HG03520 (cell line): ENCODE measurements around the gene GMCL2.
A peak's percentile ranks its signal among the peaks of the same experiment; 100 is the strongest.
"Not testable (repeated sequence)": the region's sequence is repeated elsewhere in the genome, so short reads cannot be mapped to it uniquely, and the experiment has no call there.

ENCODE experiments used
- ATAC-seq: cut with Tn5 transposase; IDR thresholded peaks from one replicate; pipeline ENCODE4 v1.9.1; 2021; ENCODE audit warnings: mild to moderate bottlenecking, moderate library complexity; ENCODE audit not compliant: unreplicated experiment

The GMCL2 gene

GRCh38 chr5:178187014-178187413, at the start of gene GMCL2:
GMCL2 (minus strand) TSS chr5:178187371; CDS start chr5:178187299, 72 bp downstream.
- no peak for ATAC-seq

GRCh38 chr5:178236679-178237078, 49.5 kb upstream of the GMCL2 start:
- ATAC-seq: no peak

- no peak for ATAC-seq
These were observed 49.0 kb upstream of the GMCL2 start for GRCh38 chr5:178236126-178236525.

- ATAC-seq: no peak
These were observed 48.4 kb upstream of the GMCL2 start for GRCh38 chr5:178235588-178235974.

GRCh38 chr5:178234750-178235587, 47.8 kb upstream of the GMCL2 start:
- no peak for ATAC-seq

GRCh38 chr5:178234121-178234749, 47.1 kb upstream of the GMCL2 start:
- ATAC-seq: no peak

GRCh38 chr5:178232920-178233429, 45.8 kb upstream of the GMCL2 start:
- no peak for ATAC-seq

- peak; percentile 59 for ATAC-seq
These were observed 45.2 kb upstream of the GMCL2 start, which contains the start of gene PHYKPL for GRCh38 chr5:178232124-178232919. PHYKPL (minus strand) TSS chr5:178232802; CDS start chr5:178232550, 252 bp downstream.

GRCh38 chr5:178231539-178232123, 44.5 kb upstream of the GMCL2 start:
- peak; percentile 2 for ATAC-seq

GRCh38 chr5:178230879-178231538, 43.8 kb upstream of the GMCL2 start:
- ATAC-seq: no peak

GRCh38 chr5:178229861-178230260, 42.7 kb upstream of the GMCL2 start:
- ATAC-seq: no peak

- not testable (repeated sequence) for ATAC-seq
These were observed 41.9 kb upstream of the GMCL2 start for GRCh38 chr5:178229111-178229510.

GRCh38 chr5:178228609-178229008, 41.4 kb upstream of the GMCL2 start:
- no peak for ATAC-seq

GRCh38 chr5:178227929-178228328, 40.8 kb upstream of the GMCL2 start:
- ATAC-seq: no peak

- ATAC-seq: no peak
These were observed 40.0 kb upstream of the GMCL2 start for GRCh38 chr5:178227138-178227659.

- no peak for ATAC-seq
These were observed 38.0 kb upstream of the GMCL2 start for GRCh38 chr5:178225174-178225573.

GRCh38 chr5:178224403-178224802, 37.2 kb upstream of the GMCL2 start:
- no peak for ATAC-seq

- no peak for ATAC-seq
These were observed 36.7 kb upstream of the GMCL2 start for GRCh38 chr5:178223828-178224335.

- no peak for ATAC-seq
These were observed 36.1 kb upstream of the GMCL2 start for GRCh38 chr5:178223196-178223773.
